ENCODE results near the gene HPCA.

The HPCA gene

GRCh38 chr1:32888677-32889420, 2.6 kb downstream of the HPCA start:
- peaks cover 16% of the 10 kb centered on the region; the same call in 1 of the 2 replicates for H3K27me3 ChIP-seq (ENCODE audit: insufficient read depth, low read depth)

GRCh38 chr1:32889731-32890278, 3.5 kb downstream of the HPCA start:
- H3K9ac ChIP-seq, result no peak overlapping the region
- no peak overlapping the region for H3K4me3 ChIP-seq (IDR thresholded peaks at IDR 0.05; ENCODE audit: insufficient read depth, low read depth, low read length)
- no peak for TF ChIP-seq CTCF (conservative IDR thresholded peaks at IDR 0.05; ENCODE audit: low read depth, low read length)
- peaks cover 16% of the 10 kb centered on the region; the same call in 1 of the 2 replicates for H3K27me3 ChIP-seq (ENCODE audit: insufficient read depth, low read depth)
- H3K27ac ChIP-seq, result no peak overlapping the region
- no peak overlapping the region for H2AFZ ChIP-seq (ENCODE audit: low read depth)
- H3K36me3 ChIP-seq (ENCODE audit: insufficient read depth), result no peaks in the 10 kb centered on the region
- no peaks in the 10 kb centered on the region for H3K79me2 ChIP-seq (ENCODE audit: insufficient read depth, low read depth)
- H4K20me1 ChIP-seq (ENCODE audit: insufficient read depth), result no peaks in the 10 kb centered on the region
- no peaks in the 10 kb centered on the region for H3K4me1 ChIP-seq (ENCODE audit: low read depth, poor library complexity, severe bottlenecking)
- no peak overlapping the region for H3K4me2 ChIP-seq

More at GRCh38 chr1:32888677-32889420, 2.6 kb downstream of the HPCA start:
- H2AFZ ChIP-seq (ENCODE audit: low read depth), result no peak overlapping the region
- H3K79me2 ChIP-seq (ENCODE audit: insufficient read depth, low read depth), result no peaks in the 10 kb centered on the region
- TF ChIP-seq CTCF (conservative IDR thresholded peaks at IDR 0.05; ENCODE audit: low read depth, low read length), result no peak
- no peaks in the 10 kb centered on the region for H3K4me1 ChIP-seq (ENCODE audit: low read depth, poor library complexity, severe bottlenecking)
- no peaks in the 10 kb centered on the region for H3K36me3 ChIP-seq (ENCODE audit: insufficient read depth)
- H3K4me2 ChIP-seq, result no peak overlapping the region
- H4K20me1 ChIP-seq (ENCODE audit: insufficient read depth), result no peaks in the 10 kb centered on the region
- H3K4me3 ChIP-seq (IDR thresholded peaks at IDR 0.05; ENCODE audit: insufficient read depth, low read depth, low read length), result no peak overlapping the region
- H3K27ac ChIP-seq, result no peak overlapping the region
- H3K9ac ChIP-seq, result no peak overlapping the region

- Histone ChIP-seq H3K79me2 (ENCODE audit: insufficient read depth, low read depth) (no peaks in the 10 kb centered on the region), H3K4me3 (IDR thresholded peaks at IDR 0.05; ENCODE audit: insufficient read depth, low read depth, low read length) (no peak overlapping the region), H3K9ac (no peak overlapping the region), H3K27ac (no peak overlapping the region), H4K20me1 (ENCODE audit: insufficient read depth) (no peaks in the 10 kb centered on the region), H3K4me2 (no peak overlapping the region), H2AFZ (ENCODE audit: low read depth) (no peak overlapping the region), H3K27me3 (ENCODE audit: insufficient read depth, low read depth) (peaks cover 10% of the 10 kb centered on the region; the same call in 1 of the 2 replicates), H3K4me1 (ENCODE audit: low read depth, poor library complexity, severe bottlenecking) (no peaks in the 10 kb centered on the region), H3K36me3 (ENCODE audit: insufficient read depth) (no peaks in the 10 kb centered on the region)
- TF ChIP-seq CTCF (conservative IDR thresholded peaks at IDR 0.05; ENCODE audit: low read depth, low read length), result no peak
Observed at GRCh38 chr1:32890516-32891240, 4.4 kb downstream of the HPCA start.

- Histone ChIP-seq H3K36me3 (ENCODE audit: insufficient read depth) (no peaks in the 10 kb centered on the region), H4K20me1 (ENCODE audit: insufficient read depth) (no peaks in the 10 kb centered on the region), H3K4me2 (no peak overlapping the region), H3K9ac (no peak overlapping the region), H3K27me3 (ENCODE audit: insufficient read depth, low read depth) (peaks cover 9% of the 10 kb centered on the region; the same call in 1 of the 2 replicates), H3K79me2 (ENCODE audit: insufficient read depth, low read depth) (no peaks in the 10 kb centered on the region), H3K4me3 (IDR thresholded peaks at IDR 0.05; ENCODE audit: insufficient read depth, low read depth, low read length) (no peak overlapping the region), H2AFZ (ENCODE audit: low read depth) (no peak overlapping the region), H3K4me1 (ENCODE audit: low read depth, poor library complexity, severe bottlenecking) (no peaks in the 10 kb centered on the region), H3K27ac (no peak overlapping the region)
- no peak for TF ChIP-seq CTCF (conservative IDR thresholded peaks at IDR 0.05; ENCODE audit: low read depth, low read length)
Observed at GRCh38 chr1:32891241-32891570, 4.9 kb downstream of the HPCA start.
